Amniotic stem cell (primary cell): Measurements from ENCODE around the gene MLANA.

Source experiments
- DNase-seq: peaks from one replicate; lab custom pipeline; 2025; lab: John Stamatoyannopoulos, UW

Gene MLANA

DNA sequence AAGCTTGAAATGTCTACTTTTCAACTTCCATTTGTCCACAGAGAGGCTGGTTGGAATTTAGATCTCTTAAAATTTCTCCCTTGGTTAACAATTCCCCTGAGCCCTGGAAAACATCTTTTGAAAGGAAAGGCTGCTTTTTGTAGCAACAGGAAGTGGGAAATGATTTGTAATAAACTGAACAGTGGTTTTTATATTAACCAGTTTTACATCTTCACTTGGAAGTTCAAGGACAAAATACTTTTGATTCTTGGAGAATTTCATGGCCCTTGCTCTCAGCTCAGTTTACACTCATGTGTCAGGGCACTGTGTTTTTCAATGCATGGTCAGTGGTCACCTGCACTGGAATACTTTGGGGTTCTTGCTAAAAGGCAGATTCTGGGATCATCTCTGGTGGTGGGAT, 9.9 kb downstream of the MLANA start:
- DNase-seq = no peak

DNA sequence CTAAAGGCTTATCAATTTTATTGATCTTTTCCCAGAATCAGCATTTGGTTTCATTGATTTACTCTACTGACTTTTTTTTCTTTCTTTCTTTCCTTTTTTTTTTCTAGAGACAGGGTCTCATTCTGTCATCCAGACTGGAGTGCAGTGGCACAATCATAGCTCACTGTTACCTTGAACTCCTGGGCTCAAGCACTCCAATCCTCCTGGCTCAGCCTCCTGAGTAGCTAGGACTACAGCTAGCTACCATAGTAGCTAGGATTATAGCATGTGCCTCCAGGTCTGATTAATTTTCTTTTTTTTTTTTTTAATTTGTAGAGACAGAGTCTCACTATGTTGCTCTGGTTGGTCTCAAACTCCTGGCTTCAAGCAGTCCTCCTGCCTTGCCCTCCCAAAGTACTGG, 11.7 kb downstream of the MLANA start:
- no peak for DNase-seq

DNA sequence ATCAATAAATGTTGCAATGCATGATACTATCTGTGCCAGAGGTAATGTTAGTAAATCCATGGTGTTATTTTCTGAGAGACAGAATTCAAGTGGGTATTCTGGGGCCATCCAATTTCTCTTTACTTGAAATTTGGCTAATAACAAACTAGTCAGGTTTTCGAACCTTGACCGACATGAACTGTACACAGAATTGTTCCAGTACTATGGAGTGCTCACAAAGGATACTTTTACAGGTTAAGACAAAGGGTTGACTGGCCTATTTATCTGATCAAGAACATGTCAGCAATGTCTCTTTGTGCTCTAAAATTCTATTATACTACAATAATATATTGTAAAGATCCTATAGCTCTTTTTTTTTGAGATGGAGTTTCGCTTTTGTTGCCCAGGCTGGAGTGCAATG, 18.2 kb downstream of the MLANA start:
- no peak for DNase-seq

DNA sequence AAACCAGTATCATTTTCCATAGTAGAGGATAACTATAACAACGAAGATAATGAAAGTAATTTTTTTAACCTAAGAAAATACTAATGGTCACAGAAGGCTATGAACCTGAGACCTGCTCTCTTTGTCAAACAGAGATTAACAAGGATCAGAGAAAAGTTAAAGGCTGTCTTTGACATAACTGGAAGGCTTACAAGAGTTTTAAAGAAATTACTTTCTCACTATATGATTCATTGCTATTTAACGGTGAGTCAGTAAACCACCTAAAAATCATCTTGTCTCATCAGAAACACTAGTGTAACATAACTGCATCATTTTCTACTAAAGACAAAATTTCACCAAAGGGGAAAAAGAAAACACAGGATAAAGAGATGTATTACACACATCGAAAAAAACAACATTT, 19.3 kb downstream of the MLANA start:
- DNase-seq = no peak

DNA sequence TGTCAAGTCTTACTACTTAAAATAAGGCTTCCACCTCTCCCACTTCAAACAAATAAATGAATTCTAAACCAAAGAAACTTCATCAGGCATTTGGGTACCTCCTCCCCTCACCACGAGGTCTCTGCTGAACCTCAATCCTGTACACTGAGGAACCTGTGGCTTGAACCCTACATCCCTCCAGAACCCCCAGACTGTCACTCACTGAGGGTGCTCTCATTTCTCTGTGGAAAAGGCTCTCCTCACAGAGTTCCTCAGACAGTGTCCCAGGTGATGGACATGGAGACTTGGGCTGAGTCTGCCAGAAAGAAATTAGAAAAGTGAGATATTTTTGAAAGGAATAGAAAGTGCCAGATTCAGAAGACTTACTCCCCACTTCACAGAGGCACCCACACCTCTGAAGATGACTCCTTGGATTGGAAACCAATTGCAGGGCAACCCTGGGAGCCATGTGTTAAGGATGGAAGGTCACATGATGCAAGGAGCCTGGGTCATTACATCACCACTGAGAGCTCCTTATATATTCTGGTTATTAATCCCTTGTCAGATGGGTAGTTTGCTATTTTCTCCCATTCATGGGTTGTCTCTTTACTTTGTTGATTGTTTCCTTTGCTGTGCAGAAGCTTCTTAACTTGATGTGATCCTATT, 19.8 kb downstream of the MLANA start:
- no peak for DNase-seq

DNA sequence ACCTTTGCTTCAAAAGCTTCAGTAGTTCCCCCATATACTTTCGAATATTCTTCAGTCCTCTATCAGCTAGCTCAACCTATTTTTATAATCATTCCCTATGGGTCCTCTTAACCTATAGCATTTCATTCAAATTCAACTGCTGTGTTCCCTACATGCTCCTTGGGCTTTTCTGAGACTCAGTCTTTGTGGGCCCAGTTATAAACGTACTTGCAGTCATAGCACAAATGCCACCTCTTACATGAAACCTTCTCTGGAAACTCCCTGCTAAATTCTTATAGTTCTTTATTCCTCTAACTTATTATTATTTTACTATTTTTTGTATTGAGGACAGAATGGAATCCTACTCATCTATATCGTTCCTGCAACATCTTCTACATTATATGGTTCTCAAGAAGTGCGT, 24.7 kb downstream of the MLANA start:
- DNase-seq = no peak

DNA sequence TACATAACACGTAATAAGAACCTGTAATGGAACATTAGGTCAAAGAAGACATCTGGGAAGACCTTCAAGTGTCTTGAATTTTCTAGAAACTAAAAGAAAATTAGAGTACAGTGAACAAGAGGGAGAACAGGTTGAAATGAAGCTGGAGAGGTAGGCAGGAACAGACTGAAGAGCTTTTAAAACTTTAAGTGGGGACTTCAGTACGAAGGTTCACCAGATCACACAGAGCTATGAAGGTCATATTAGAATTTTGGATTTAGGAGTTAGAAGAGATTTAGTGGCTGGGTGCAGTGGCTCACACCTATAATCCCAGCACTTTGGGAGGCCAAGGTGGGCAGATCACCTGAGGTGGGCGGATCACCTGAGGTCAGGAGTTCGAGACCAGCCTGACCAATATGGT, 26.6 kb downstream of the MLANA start:
- no peak for DNase-seq

DNA sequence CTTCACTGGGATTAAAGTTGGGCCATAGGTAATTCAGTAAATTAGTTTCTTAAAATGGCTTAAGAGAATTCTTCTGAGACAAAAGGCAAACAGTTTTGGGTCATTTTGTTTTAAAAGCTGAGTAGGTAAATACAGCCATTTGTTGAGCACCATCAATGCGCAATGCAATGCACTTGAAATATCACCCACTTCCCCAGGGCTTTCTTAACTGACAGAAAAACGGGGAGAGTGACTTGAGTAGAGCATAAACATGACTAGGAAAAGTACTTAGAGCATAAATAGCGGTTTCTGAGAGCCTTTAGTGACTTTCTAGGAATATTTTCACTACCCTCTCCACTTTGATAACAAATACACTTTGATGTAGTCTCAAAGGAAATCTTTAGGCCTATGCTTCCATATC, 27.2 kb downstream of the MLANA start:
- DNase-seq = no peak

DNA sequence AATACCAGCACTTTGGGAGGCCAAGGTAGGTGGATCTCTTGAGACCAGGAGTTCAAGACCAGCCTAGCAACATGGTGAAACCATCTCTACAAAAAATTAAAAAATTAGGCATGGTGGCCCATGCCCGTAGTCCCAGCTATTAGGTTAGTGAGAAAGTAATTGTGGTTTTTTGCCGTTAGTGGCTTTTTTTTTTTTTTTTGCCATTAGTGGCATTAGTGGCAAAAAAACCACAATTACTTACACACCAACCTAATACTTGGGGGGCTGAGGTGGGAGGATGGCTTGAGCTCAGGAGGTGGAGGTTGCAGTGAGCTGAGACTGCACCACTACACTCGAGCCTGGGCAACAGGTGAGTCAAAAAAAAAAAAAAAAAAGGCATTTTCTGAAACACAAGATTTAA, 27.8 kb downstream of the MLANA start:
- no peak for DNase-seq

DNA sequence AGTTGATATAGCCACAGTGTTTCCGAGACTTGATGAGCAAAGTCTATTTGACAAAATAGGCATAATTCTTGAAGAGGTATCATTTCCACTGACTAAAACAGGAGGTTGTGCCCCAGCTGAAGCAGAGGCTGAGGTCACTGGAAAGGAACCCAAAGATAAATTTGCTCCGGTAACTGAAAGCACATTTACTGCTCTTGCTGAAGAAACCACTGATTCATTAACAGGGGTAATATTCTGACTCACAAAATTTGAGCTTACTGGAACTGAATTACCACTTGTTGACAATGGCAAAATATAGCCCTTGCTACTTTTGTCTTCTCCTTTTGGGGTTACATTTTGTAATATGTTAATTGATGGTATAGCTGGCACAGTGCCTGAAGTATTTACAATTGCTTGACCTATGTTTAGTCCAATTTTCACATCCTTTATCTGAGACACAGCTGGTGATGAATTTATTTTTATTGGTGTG, 30.2 kb downstream of the MLANA start:
- DNase-seq = no peak

DNA sequence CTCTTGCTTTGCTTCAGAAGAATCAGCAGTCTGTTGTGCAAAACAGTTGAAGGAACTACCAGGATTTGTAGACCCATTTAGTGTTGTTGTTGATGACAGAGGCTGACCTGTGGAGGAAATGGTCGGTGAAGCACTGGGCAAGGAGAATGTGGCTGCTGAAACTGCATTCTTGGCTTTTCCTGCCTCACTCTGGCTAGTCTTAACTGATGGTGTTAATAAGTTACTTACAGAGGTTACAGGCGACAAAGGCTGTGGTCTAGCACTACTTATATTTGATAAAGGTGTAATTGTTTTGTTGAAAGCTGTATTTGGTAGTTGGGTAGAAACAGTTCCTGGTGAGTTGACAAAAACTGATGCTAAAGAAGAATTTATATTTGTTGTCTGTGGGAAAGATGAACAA, 31.5 kb downstream of the MLANA start:
- DNase-seq = no peak

DNA sequence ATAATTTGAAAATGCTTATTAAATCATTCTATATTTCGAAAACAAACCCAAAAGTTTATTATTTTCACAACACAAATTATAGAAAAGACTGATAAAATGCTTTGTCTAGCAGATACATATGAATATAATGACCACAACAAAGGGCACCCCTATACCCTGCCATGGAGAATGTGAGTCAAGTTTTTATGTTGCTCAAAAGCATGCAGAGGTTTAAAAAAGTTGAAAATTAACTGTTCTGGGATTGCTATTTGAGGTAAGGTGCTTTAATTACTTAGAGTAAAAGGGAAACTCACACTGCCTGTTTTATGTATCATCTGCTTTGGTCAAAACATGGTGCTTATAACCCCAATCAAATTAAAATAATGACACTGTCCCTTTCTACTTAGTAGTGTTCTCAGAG, 41.0 kb downstream of the MLANA start:
- DNase-seq = no peak

DNA sequence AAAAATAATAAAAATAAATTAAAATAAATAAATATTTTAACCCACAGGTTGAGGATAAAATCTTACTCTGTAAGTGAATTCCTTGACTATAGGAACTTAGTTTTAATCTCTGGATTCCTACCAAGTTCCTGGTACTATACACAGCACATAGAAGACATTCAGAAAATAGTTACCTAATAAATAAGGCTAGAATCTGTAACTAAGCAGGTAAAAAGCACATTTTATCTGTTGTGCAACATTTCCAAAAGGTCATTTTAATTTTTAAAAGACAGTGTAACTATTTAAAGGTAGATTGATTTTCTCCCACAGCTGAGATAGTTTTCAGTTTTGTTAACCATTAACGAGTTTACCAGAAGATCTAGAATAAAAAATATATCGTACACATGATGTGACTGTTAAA, 47.8 kb downstream of the MLANA start:
- DNase-seq = no peak

DNA sequence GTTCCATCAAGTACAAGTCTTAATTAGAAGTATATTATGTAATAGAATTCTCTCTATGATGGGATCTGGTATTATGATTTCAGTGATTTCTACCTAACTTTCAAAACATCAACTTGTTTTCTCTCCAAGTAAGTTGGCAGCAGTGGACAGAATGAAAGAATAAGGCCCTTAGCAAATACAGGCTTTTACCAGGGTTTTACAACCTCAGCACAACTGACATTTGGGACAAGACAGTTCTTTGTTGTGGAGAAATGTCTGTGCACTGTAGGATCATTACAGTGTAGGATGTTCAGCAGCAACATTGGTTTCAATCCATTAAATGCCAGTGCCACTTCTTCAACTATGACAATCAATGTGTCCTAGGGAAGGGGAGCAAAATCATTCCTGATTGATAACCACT, 48.8 kb downstream of the MLANA start:
- no peak for DNase-seq

DNA sequence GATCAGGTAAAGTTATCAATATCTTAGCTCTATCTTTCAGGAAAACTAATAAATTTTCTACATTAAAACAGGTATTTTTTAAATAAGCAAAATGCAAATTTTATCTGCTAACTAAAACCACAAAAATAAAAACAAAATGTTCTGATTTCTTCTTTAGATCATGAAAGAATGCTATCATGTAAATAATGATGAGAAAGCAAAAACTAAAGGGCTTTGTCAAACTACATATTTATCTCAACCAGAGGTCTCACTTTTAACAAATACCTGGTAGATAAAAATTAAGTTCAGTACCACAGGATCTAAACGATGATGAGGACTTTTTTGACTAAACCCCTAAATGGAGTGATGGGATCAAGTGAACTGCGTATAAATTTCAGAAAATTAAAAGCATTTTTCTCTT, 50.5 kb downstream of the MLANA start:
- no peak for DNase-seq

DNA sequence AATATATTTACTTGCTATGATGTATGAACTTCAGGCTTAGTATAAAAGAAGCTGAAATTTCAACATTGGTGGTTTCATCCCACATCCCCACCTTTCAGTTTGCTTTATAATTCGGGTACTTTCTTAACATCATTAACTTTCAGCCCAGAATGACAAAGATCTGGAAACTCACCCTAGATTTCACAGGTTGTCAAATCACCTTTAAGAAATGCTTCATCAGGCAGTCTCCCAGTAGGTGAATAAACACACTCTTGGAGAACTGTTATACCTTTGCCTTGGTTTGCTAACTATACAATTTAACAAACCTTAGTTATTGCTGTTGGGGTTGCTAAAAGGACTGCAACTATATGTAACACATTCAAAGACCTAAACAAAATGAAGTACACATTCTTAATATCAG, 54.4 kb downstream of the MLANA start:
- no peak for DNase-seq

DNA sequence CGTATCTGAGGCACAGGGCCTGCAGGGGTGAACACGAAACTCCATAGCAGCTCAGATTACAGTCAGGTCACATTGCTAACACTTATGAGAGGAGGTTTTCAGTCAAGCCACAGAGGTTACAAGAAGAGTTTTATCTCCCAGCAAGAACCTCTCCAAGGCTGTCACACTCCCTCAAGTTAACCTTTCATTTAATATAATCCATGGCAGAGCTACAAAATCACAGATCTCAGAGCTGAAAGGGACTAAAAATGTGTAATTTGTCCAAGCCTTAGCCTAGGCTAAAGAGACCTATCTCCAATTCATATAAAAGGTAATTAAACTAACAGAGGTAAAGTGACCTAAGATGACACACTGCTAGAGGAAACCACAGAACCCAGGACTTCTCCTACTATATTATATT, 57.2 kb downstream of the MLANA start:
- no peak for DNase-seq

DNA sequence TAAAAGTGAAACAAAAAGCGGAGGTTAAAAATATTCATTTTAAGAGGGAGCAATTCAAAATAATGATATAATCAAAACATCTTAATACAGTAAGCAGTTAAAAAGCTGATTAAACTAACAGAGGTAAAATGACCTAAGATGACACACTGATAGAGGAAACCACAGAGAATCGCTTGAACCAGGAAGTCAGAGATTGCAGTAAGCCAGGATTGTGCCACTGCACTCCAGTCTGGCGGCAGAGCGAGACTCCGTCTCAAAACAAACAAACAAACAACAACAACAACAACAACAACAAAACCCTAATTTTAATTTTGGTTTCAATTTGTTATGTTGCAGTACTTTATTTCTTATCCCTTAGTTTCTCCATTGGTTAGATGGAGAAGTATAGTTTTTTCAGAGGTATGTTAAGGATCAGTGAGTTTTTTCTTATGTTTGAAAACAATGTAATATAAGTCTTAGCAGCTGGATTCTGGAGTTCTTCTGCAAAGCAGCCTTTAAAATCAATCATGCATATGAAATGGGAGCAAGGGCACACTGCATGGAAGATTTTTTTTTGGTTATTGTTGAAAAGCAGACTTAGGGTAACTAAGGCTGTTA, 58.5 kb downstream of the MLANA start:
- no peak for DNase-seq

DNA sequence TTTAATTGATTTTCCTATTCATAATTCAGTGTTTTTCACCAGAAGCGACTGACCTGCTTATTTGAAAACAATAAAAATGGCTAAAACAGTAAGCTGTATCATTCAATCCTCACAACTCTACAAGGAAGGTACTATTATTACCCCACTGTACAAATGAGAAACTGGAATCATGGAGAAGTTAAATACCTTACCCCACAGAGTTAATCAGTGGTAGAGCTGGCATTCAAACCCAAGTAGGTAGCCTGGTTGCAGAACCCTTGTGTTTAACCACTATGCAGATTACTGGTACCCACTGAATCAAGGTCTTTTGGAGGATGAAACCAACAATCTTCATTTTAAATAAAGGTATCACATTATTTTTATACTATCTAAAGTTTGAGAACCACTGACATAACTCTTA, 59.6 kb downstream of the MLANA start:
- DNase-seq = no peak

DNA sequence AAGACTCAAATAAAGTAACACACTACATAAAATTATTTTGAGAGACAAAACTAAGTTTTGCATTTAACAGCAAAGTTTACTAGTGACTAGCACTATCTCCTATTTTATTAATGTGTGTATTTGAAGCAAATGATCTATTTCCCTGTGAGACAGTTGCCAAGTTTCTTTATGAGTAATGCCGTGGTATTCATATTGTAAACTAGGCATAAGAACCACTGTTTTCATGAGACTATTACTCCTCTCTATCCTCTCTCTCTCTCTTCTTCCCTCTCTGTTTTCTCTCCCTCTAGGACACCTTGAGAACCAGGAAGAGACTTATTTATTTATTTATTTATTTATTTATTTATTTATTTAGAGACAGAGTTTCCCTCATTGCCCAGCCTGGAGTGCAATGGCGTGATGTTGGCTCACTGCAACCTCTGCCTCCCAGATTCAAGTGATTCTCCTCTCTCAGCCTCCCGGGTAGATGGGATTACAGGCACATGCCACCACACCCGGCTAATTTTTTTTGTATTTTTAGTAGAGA, 61.1 kb downstream of the MLANA start:
- DNase-seq = no peak

DNA sequence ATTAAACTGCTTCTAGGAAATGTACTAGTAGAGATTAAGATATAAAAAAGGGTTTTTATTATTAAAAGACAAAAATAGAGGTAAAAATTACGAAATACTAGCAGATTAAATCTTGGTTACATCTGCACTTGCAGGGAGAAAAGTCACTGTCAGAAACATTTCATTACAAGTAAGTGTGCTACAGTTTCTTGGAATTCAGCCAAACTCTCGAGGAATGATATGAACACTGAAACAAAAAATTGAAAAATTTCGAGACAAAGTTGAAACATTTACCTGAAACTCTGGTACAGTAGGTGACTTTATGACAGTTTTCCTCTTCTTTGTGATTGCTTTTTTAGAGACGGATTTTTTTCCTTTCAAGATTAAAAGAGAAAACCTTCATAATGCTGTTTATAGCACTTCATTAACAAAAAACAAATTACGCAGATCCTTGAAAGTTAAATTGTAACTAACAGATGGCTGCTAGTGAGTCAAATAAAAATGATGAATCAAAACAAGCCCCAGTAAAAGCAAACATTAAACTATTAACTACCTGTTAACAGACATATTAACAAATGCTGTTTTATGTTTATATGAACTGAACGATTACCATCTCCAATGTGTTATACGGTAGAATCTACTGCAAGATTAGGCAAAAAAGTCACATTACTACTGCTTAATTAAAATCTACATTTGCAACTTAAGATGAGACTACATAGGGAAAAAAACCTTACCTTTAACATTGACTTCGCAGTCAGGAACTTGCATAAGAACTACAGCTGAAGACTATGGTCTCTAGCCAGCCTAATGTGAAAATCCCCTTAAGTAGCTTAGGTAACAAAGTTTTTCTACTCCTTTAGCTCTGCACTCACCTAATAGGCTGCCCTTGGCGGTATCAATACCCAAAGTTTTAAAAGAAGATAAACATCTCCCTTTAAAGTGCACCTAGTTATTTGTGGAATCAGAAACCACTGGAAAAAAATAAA, 63.3 kb downstream of the MLANA start:
- DNase-seq = no peak

DNA sequence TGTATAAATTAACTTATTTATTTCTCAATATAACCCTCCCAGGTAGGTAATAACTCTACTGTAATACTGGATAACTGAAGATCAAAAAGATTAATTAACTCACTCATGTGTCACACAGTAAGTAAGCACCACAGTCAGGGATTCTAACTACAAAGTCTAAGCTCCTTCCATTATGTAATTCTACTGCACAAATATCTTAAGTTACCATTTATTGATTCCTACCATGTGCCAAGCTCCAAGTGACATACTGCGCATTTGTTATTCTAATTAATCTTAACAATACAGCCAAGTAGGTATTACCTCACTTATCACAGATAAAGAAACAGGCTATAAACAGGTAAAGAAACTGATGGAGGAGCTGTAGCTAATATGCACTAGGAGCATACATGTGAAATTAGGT, 66.5 kb downstream of the MLANA start:
- DNase-seq = no peak

DNA sequence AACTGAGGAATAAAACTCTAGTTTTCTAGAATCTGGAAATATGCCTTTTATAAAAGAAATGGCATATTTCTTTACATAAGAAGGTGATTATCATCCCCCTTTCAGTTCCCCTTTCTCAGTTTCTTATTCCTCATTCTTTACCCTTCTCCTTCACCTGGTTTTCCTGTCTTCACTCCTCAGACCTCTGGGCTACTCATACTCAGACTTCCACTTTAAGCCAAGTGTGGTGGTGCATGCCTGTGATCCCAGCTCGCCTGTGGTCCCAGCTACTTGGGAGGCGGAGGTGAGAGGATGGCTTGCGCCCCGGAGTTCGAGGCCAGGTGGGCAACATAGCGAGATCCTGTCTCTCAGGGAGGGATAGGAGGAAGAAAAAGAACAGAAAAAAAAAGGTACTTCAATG, 67.6 kb downstream of the MLANA start:
- no peak for DNase-seq
